Measurements from ENCODE around the gene GABPB1. TPM values are rescaled to one million over a fixed set of nuclear protein-coding genes. Genes with fewer than 3 reads are reported as not detected.

GABPB1 gene
- total RNA-seq, 4 donors from 2014 or later, result 7.4 to 11.5 (median 8.7) TPM

GRCh38 chr15:50238255-50238654, 116.7 kb downstream of the GABPB1 start:
- in situ Hi-C loops (cut with MboI; ENCODE audit: low sequenced_read_pairs in 4 of 4), result no loop called here
- H3K27me3 ChIP-seq, result no peaks in the 10 kb centered on the region
- no peak overlapping the region for H3K4me3 ChIP-seq
- H3K27ac ChIP-seq, result no peak overlapping the region
- intact Hi-C loops (cut with DNase I; ENCODE audit: low total_unique reads), result no loop called here
- no peak for ATAC-seq
- TF ChIP-seq POLR2A (IDR thresholded peaks at IDR 0.05) (no peak), CTCF (IDR thresholded peaks at IDR 0.05 in 4 of 5, conservative IDR thresholded peaks at IDR 0.05 in 1 of 5) (no peak)
- no peaks in the 10 kb centered on the region for H3K36me3 ChIP-seq
- no peaks in the 10 kb centered on the region for H3K4me1 ChIP-seq
- H3K9me3 ChIP-seq, result no peaks in the 10 kb centered on the region
- DNase-seq, result no peak

- DNase-seq, result no peak
- no peak overlapping the region for H3K27ac ChIP-seq
- intact Hi-C loops (cut with DNase I; ENCODE audit: low total_unique reads), result no loop called here
- no peak overlapping the region for H3K4me3 ChIP-seq
- H3K4me1 ChIP-seq, result no peaks in the 10 kb centered on the region
- no peak for ATAC-seq
- in situ Hi-C loops (cut with MboI; ENCODE audit: low sequenced_read_pairs in 4 of 4), result no loop called here
- TF ChIP-seq POLR2A (IDR thresholded peaks at IDR 0.05) (no peak), CTCF (IDR thresholded peaks at IDR 0.05 in 4 of 5, conservative IDR thresholded peaks at IDR 0.05 in 1 of 5) (no peak)
- H3K9me3 ChIP-seq, result no peaks in the 10 kb centered on the region
- H3K27me3 ChIP-seq, result no peaks in the 10 kb centered on the region
- H3K36me3 ChIP-seq, result no peaks in the 10 kb centered on the region
Observed at GRCh38 chr15:50236433-50236832, 118.6 kb downstream of the GABPB1 start.

- H3K27me3 ChIP-seq, result no peaks in the 10 kb centered on the region
- ATAC-seq (no peak), DNase-seq (no peak)
- in situ Hi-C loops (cut with MboI; ENCODE audit: low sequenced_read_pairs in 4 of 4), result no loop called here
- no peaks in the 10 kb centered on the region for H3K9me3 ChIP-seq
- H3K27ac ChIP-seq, result no peak overlapping the region
- intact Hi-C loops (cut with DNase I; ENCODE audit: low total_unique reads), result no loop called here
- TF ChIP-seq POLR2A (IDR thresholded peaks at IDR 0.05) (no peak), CTCF (IDR thresholded peaks at IDR 0.05 in 4 of 5, conservative IDR thresholded peaks at IDR 0.05 in 1 of 5) (no peak)
- no peak overlapping the region for H3K4me3 ChIP-seq
- no peaks in the 10 kb centered on the region for H3K36me3 ChIP-seq
- H3K4me1 ChIP-seq, result no peaks in the 10 kb centered on the region
Observed at GRCh38 chr15:50235794-50236193, 119.2 kb downstream of the GABPB1 start.

GRCh38 chr15:50234764-50235163, 120.2 kb downstream of the GABPB1 start:
- H3K36me3 ChIP-seq, result no peaks in the 10 kb centered on the region
- no peak overlapping the region for H3K4me3 ChIP-seq
- H3K9me3 ChIP-seq, result no peaks in the 10 kb centered on the region
- intact Hi-C loops (cut with DNase I; ENCODE audit: low total_unique reads) (no loop called here), in situ Hi-C loops (cut with MboI; ENCODE audit: low sequenced_read_pairs in 4 of 4) (no loop called here)
- no peak for DNase-seq
- H3K27ac ChIP-seq, result no peak overlapping the region
- no peaks in the 10 kb centered on the region for H3K27me3 ChIP-seq
- TF ChIP-seq CTCF (IDR thresholded peaks at IDR 0.05 in 4 of 5, conservative IDR thresholded peaks at IDR 0.05 in 1 of 5), result no peak
- no peak for TF ChIP-seq POLR2A (IDR thresholded peaks at IDR 0.05)
- no peak for ATAC-seq
- H3K4me1 ChIP-seq, result no peaks in the 10 kb centered on the region

- H3K27me3 ChIP-seq, result no peaks in the 10 kb centered on the region
- DNase-seq, result no peak
- intact Hi-C loops (cut with DNase I; ENCODE audit: low total_unique reads) (no loop called here), in situ Hi-C loops (cut with MboI; ENCODE audit: low sequenced_read_pairs in 4 of 4) (no loop called here)
- H3K4me3 ChIP-seq, result no peak overlapping the region
- H3K9me3 ChIP-seq, result no peaks in the 10 kb centered on the region
- no peaks in the 10 kb centered on the region for H3K36me3 ChIP-seq
- H3K4me1 ChIP-seq, result no peaks in the 10 kb centered on the region
- TF ChIP-seq CTCF (IDR thresholded peaks at IDR 0.05 in 4 of 5, conservative IDR thresholded peaks at IDR 0.05 in 1 of 5) (no peak), POLR2A (IDR thresholded peaks at IDR 0.05) (no peak)
- no peak for ATAC-seq
- no peak overlapping the region for H3K27ac ChIP-seq
Observed at GRCh38 chr15:50233192-50233736, 121.7 kb downstream of the GABPB1 start.
